Measurements from ENCODE around the gene TMOD1. TPM values are rescaled to one million over a fixed set of nuclear protein-coding genes. Genes with fewer than 3 reads are reported as not detected.
A peak's percentile ranks its signal among the peaks of the same experiment; 100 is the strongest.

TMOD1 gene
- total RNA-seq, 1 experiment from 2014 or later: 2.1 TPM

GRCh38 chr9:97517331-97518089, 16.0 kb downstream of the TMOD1 start:
- DNase-seq (ENCODE audit: low spot score): no peak

- DNase-seq (ENCODE audit: low spot score): no peak
Measured at GRCh38 chr9:97518166-97518908, 16.9 kb downstream of the TMOD1 start.

- DNase-seq (ENCODE audit: low spot score): peak; percentile 98
Measured at GRCh38 chr9:97518909-97519307, 17.4 kb downstream of the TMOD1 start.

GRCh38 chr9:97519441-97519970, 18.0 kb downstream of the TMOD1 start:
- DNase-seq (ENCODE audit: low spot score): no peak

GRCh38 chr9:97521576-97522333, 20.3 kb downstream of the TMOD1 start:
- no peak for DNase-seq (ENCODE audit: low spot score)

- no peak for DNase-seq (ENCODE audit: low spot score)
Measured at GRCh38 chr9:97524424-97524823, 23.0 kb downstream of the TMOD1 start.

GRCh38 chr9:97525451-97525850, 24.0 kb downstream of the TMOD1 start:
- no peak for DNase-seq (ENCODE audit: low spot score)

GRCh38 chr9:97526895-97527575, 25.6 kb downstream of the TMOD1 start:
- DNase-seq (ENCODE audit: low spot score): no peak

- no peak for DNase-seq (ENCODE audit: low spot score)
Measured at GRCh38 chr9:97527626-97528528, 26.4 kb downstream of the TMOD1 start.

- peak; percentile 38 for DNase-seq (ENCODE audit: low spot score)
Measured at GRCh38 chr9:97528529-97529230, 27.2 kb downstream of the TMOD1 start.

- DNase-seq (ENCODE audit: low spot score): peak; percentile 92
Measured at GRCh38 chr9:97529363-97530076, 28.1 kb downstream of the TMOD1 start.

- no peak for DNase-seq (ENCODE audit: low spot score)
Measured at GRCh38 chr9:97531888-97532376, 30.5 kb downstream of the TMOD1 start.

GRCh38 chr9:97534185-97534584, 32.7 kb downstream of the TMOD1 start:
- no peak for DNase-seq (ENCODE audit: low spot score)

- DNase-seq (ENCODE audit: low spot score): no peak
Measured at GRCh38 chr9:97534961-97535594, 33.6 kb downstream of the TMOD1 start.

- DNase-seq (ENCODE audit: low spot score): no peak
Measured at GRCh38 chr9:97535771-97536170, 34.3 kb downstream of the TMOD1 start.

GRCh38 chr9:97536480-97536879, 35.0 kb downstream of the TMOD1 start:
- no peak for DNase-seq (ENCODE audit: low spot score)

GRCh38 chr9:97543561-97543960, 42.1 kb downstream of the TMOD1 start:
- no peak for DNase-seq (ENCODE audit: low spot score)

- DNase-seq (ENCODE audit: low spot score): no peak
Measured at GRCh38 chr9:97545486-97545885, 44.0 kb downstream of the TMOD1 start.
